CD4-positive, alpha-beta T cell (primary cell): Measurements from ENCODE around the gene RGS14. TPM values are rescaled to one million over a fixed set of nuclear protein-coding genes. Genes with fewer than 3 reads are reported as not detected.

Source experiments
- ATAC-seq: fragments of 200-7000 bp; cut with Tn5 transposase; one replicate; pipeline ENCODE4 v1.10.0; 2022; ENCODE audit warnings: mild to moderate bottlenecking; ENCODE audit not compliant: poor library complexity
- CTCF ChIA-PET: fragments of 350-600 bp; sonication (Branson Sonifier 250); formaldehyde crosslinking; loops from one replicate; lab custom pipeline; 2021; ENCODE audit warnings: antibody characterized with exemption, inconsistent platforms; lab: Charles Lee
- POLR2A ChIA-PET: fragments of 350-600 bp; sonication (Branson Sonifier 250); formaldehyde crosslinking; loops from one replicate; lab custom pipeline; 2021; ENCODE audit warnings: antibody characterized with exemption, inconsistent platforms; lab: Charles Lee
- DNase-seq, 14 experiments: peaks; one replicate each; pipeline ENCODE4 v3.0.0-alpha.2; 2013 to 2020; ENCODE audit warnings: mixed read lengths in 2 of 14
- H3K27ac ChIP-seq, 2 donors: one replicate each; pipeline versions ENCODE4 v1.5.1 to v1.7.0; 2013; ENCODE audit warnings: low read length in 2 of 2, low read depth in 1 of 2, mild to moderate bottlenecking in 1 of 2
- H3K27me3 ChIP-seq, 2 experiments: 1 replicate in 1 of 2; 2 replicates in 1 of 2; pipeline versions ENCODE4 v1.6.1 to v1.7.0; 2013; ENCODE audit warnings: low read length in 2 of 2, control low read depth in 1 of 2, mild to moderate bottlenecking in 1 of 2, moderate library complexity in 1 of 2; ENCODE audit not compliant: insufficient read depth in 2 of 2, control insufficient read depth in 1 of 2
- H3K36me3 ChIP-seq: one replicate; pipeline ENCODE4 v1.6.1; 2013; ENCODE audit warnings: low read length, control low read depth; ENCODE audit not compliant: insufficient read depth
- H3K4me1 ChIP-seq: one replicate; pipeline ENCODE4 v1.6.1; 2013; ENCODE audit warnings: low read length, control low read depth; ENCODE audit not compliant: insufficient read depth
- H3K4me3 ChIP-seq: one replicate; pipeline ENCODE4 v1.5.1; 2013; ENCODE audit warnings: mild to moderate bottlenecking, low read length, moderate library complexity
- H3K9me3 ChIP-seq, 2 experiments: 1 replicate in 1 of 2; 2 replicates in 1 of 2; pipeline versions ENCODE4 v1.6.1 to v1.7.0; 2013; ENCODE audit warnings: low read length in 2 of 2, mild to moderate bottlenecking in 2 of 2, control low read depth in 1 of 2, moderate library complexity in 1 of 2; ENCODE audit not compliant: control insufficient read depth in 1 of 2, insufficient read depth in 1 of 2
- H3K27ac Mint-ChIP-seq: one replicate; pipeline ENCODE4 v1.8.0; 2020; ENCODE audit warnings: mixed read lengths
- H3K27me3 Mint-ChIP-seq: one replicate; pipeline ENCODE4 v1.8.0; 2021; ENCODE audit warnings: mixed read lengths
- H3K36me3 Mint-ChIP-seq: one replicate; pipeline ENCODE4 v1.8.0; 2021; ENCODE audit warnings: low read depth, mixed read lengths
- H3K4me1 Mint-ChIP-seq: one replicate; pipeline ENCODE4 v1.8.0; 2021; ENCODE audit warnings: low read depth, mixed read lengths
- H3K4me3 Mint-ChIP-seq: one replicate; pipeline ENCODE4 v1.8.0; 2020; ENCODE audit warnings: mild to moderate bottlenecking, mixed read lengths
- H3K9me3 Mint-ChIP-seq: one replicate; pipeline ENCODE4 v1.8.0; 2020; ENCODE audit warnings: mixed read lengths
- CTCF ChIP-seq: fragments of 200-600 bp; IDR thresholded peaks from one replicate; pipeline ENCODE4 v1.8.0; 2022; ENCODE audit warnings: antibody characterized with exemption, mild to moderate bottlenecking
- intact Hi-C, 2 experiments: fragments of 100-400 bp; cut with DNase I in 1 of 2; cut with micrococcal nuclease in 1 of 2; formaldehyde crosslinking; loops; one replicate each; pipeline versions ENCODE4 v1.15.1 to v1.9.0; 2023 to 2025; cut with DNase I, micrococcal nuclease
- total RNA-seq, 174 experiments: library from RNA in 2 of 174; stranded (reverse) in 2 of 174; gene quantifications; one replicate each; pipeline ENCODE4 v1.2.3 and lab custom pipeline; 2021 to 2026

The RGS14 gene
- total RNA-seq, 2 experiments from 2014 or later, result 34.7 to 35.3 TPM

- Histone ChIP-seq H3K4me1 (peaks cover 82% of the 10 kb centered on the region), H3K9me3 (no peaks in the 10 kb centered on the region), H3K27ac (peak overlapping the region; percentile 27 to 41), H3K27me3 (no peaks in the 10 kb centered on the region), H3K4me3 (no peak overlapping the region), H3K36me3 (peaks cover 81% of the 10 kb centered on the region)
- Mint-ChIP-seq H3K36me3 (peaks cover 73% of the 10 kb centered on the region), H3K27ac (peak overlapping the region; percentile 76), H3K4me3 (peak overlapping the region; percentile 81), H3K9me3 (no peaks in the 10 kb centered on the region), H3K4me1 (peaks cover 61% of the 10 kb centered on the region), H3K27me3 (no peaks in the 10 kb centered on the region)
- intact Hi-C loops, result loop anchor here in 1 of 2 experiments (2.0 kb wide), 1 partner anchor 33 kb away; no protein-coding TSS in a partner anchor
- TF ChIP-seq CTCF, result no peak
- DNase-seq, result no peak
- POLR2A ChIA-PET, result interaction anchor here (0.7 to 6.4 kb wide), 11 partner anchors 11 to 833 kb away, joined by 3 to 51 read pairs (median 5); partner anchors contain the start of genes LMAN2, RGS14, RNF44 and SLC34A1
- CTCF ChIA-PET, result interaction anchor here (0.6 to 6.2 kb wide), 22 partner anchors 8 to 117 kb away, joined by 3 to 60 read pairs (median 4); partner anchors contain the start of genes LMAN2, MXD3 and RGS14
- no peak for ATAC-seq
These were observed 12.1 kb downstream of the RGS14 start for GRCh38 chr5:177369645-177370440.

- CTCF ChIA-PET, result interaction anchor here (1.0 to 6.2 kb wide), 13 partner anchors 8 to 85 kb away, joined by 3 to 60 read pairs (median 4); partner anchors contain the start of genes LMAN2 and RGS14
- intact Hi-C loops, result loop anchor here in 1 of 2 experiments (2.0 kb wide), 1 partner anchor 32 kb away; no protein-coding TSS in a partner anchor
- peaks cover 82% of the 10 kb centered on the region for H3K4me1 ChIP-seq
- Mint-ChIP-seq H3K27ac (peak overlapping the region; percentile 33), H3K4me1 (peaks cover 67% of the 10 kb centered on the region), H3K27me3 (no peaks in the 10 kb centered on the region), H3K36me3 (peaks cover 68% of the 10 kb centered on the region), H3K4me3 (peak overlapping the region; percentile 42), H3K9me3 (no peaks in the 10 kb centered on the region)
- H3K27ac ChIP-seq, result peak overlapping the region; percentile 23 to 27
- peak; percentile 74 for ATAC-seq
- POLR2A ChIA-PET, result interaction anchor here (0.9 to 6.4 kb wide), 8 partner anchors 11 to 84 kb away, joined by 3 to 51 read pairs (median 11); partner anchors contain the start of genes LMAN2 and RGS14
- no peak for TF ChIP-seq CTCF
- peaks cover 76% of the 10 kb centered on the region for H3K36me3 ChIP-seq
- no peaks in the 10 kb centered on the region for H3K27me3 ChIP-seq
- peak overlapping the region; percentile 48 for H3K4me3 ChIP-seq
- DNase-seq, result peak in 12 of 14 experiments; percentile 29 to 90 (median 62)
- H3K9me3 ChIP-seq, result no peaks in the 10 kb centered on the region
These were observed 12.9 kb downstream of the RGS14 start for GRCh38 chr5:177370488-177371119.
